Natural killer cell treated with Interleukin-12 subunit alpha and Interleukin-12 subunit beta and Interleukin-15 and Interleukin-18, amount 100 ng/mL, for 72 hours (primary cell): ENCODE measurements around the gene NWD2. TPM values are rescaled to one million over a fixed set of nuclear protein-coding genes. Genes with fewer than 3 reads are reported as not detected.

ENCODE experiments used
- ATAC-seq, 2 donors: fragments of 150-1000 bp; cut with Tn5 transposase in 1 of 2; sonication (Bioruptor Pico), chemical (Tn5 transposase) in 1 of 2; 2 replicates each; pipeline ENCODE4 v1.10.0; 2021
- DNase-seq: peaks from one replicate; pipeline ENCODE4 v3.0.0; 2022; ENCODE audit warnings: low spot score
- H3K27ac Mint-ChIP-seq, 2 donors: 1 replicate in 1 of 2; 2 replicates in 1 of 2; pipeline ENCODE4 v1.8.0; 2022; ENCODE audit warnings: mixed read lengths in 2 of 2, mild to moderate bottlenecking in 1 of 2, moderate library complexity in 1 of 2
- H3K27me3 Mint-ChIP-seq, 2 donors: 1 replicate in 1 of 2; 2 replicates in 1 of 2; pipeline ENCODE4 v1.8.0; 2022; ENCODE audit warnings: mixed read lengths in 2 of 2
- H3K36me3 Mint-ChIP-seq: one replicate; pipeline ENCODE4 v1.8.0; 2022; ENCODE audit warnings: mixed read lengths
- H3K4me1 Mint-ChIP-seq, 2 donors: 1 replicate in 1 of 2; 2 replicates in 1 of 2; pipeline ENCODE4 v1.8.0; 2022; ENCODE audit warnings: low read depth in 2 of 2, mixed read lengths in 2 of 2, mild to moderate bottlenecking in 1 of 2
- H3K4me3 Mint-ChIP-seq: one replicate; pipeline ENCODE4 v1.8.0; 2022; ENCODE audit warnings: mixed read lengths
- H3K9me3 Mint-ChIP-seq: 2 replicates; pipeline ENCODE4 v1.8.0; 2022; ENCODE audit warnings: mixed read lengths
- total RNA-seq, 2 donors: library from RNA; stranded (reverse); gene quantifications; one replicate each; pipeline ENCODE4 v1.2.3, GENCODE V29; 2022

The NWD2 gene
- total RNA-seq, 2 donors from 2014 or later = not detected

DNA sequence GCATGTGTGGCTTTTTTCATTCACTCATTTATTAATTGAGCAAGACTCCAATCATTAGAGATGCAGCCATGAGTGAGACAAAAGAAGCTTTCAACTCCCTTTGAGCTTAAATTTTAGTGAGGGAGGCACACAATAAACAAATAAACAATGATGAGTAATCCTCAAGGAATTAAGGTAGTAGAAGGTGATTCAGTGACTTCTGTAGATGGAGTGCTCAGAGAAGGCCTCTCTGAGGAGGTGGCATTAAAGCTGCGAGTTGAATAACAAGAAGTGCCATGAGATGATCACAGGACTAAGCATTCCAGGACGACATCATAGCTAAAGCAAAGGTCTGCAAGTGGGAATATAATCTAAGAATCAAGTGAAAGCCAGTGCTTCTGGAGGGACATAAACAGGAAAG is 77.6 kb downstream of the NWD2 start:
- DNase-seq (no peak), ATAC-seq (no peak)
- Mint-ChIP-seq H3K36me3 (peaks cover 4% of the 10 kb centered on the region), H3K27me3 (no peaks in the 10 kb centered on the region), H3K4me3 (no peak overlapping the region), H3K27ac (no peak overlapping the region), H3K4me1 (no peaks in the 10 kb centered on the region), H3K9me3 (peaks cover 12% of the 10 kb centered on the region)

DNA sequence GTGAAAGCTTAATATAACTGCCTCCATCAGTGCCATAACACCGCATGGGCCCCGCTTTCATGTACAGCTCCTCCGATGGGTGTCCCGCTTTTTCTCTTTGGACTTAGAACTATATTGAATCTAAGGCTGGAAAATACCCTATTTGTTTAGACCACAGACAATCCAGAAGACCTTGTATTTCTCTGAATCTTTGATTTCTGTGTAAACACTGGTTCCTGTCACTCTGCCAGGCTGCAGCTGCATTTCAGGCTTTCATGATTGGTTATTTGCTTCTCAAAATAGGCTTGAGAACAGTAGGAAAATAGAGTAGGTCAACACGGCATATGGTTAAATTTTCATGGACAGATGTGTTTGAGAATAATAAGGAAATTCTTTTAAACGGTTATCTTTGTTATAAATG is 80.0 kb downstream of the NWD2 start:
- Mint-ChIP-seq H3K27me3 (no peaks in the 10 kb centered on the region), H3K4me1 (no peaks in the 10 kb centered on the region), H3K4me3 (no peak overlapping the region), H3K36me3 (peaks cover 4% of the 10 kb centered on the region), H3K9me3 (peaks cover 23% of the 10 kb centered on the region), H3K27ac (no peak overlapping the region)
- ATAC-seq (no peak), DNase-seq (no peak)

- DNase-seq (no peak), ATAC-seq (no peak)
- Mint-ChIP-seq H3K36me3 (peaks cover 4% of the 10 kb centered on the region), H3K9me3 (peaks cover 20% of the 10 kb centered on the region), H3K27ac (no peak overlapping the region), H3K27me3 (no peaks in the 10 kb centered on the region), H3K4me1 (no peaks in the 10 kb centered on the region), H3K4me3 (no peak overlapping the region)
Measured at GRCh38 chr4:37326852-37327251, 82.3 kb downstream of the NWD2 start.

DNA sequence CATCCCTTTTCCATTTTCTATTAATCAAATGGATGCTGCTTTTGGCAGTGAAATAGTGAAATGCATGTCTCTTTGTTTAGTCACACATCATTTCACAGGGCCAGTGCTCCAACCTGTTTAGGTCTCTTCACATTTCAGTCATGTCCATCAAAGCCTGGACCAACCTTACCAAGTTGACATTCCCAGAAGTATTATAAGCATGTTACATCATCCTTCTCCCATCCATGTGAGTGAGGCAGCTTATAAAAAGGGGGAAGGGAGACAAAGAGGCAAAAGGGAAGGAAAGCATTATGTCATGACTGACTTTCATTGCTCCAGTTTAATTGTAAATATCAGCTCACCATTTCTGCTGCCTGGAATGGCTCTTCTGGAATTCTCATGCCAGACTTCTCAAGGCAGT is 94.4 kb downstream of the NWD2 start:
- H3K9me3 Mint-ChIP-seq = peaks cover 13% of the 10 kb centered on the region
- ATAC-seq (no peak), DNase-seq (no peak)
- no peaks in the 10 kb centered on the region for H3K4me1 Mint-ChIP-seq
- H3K27me3 Mint-ChIP-seq = no peaks in the 10 kb centered on the region
- H3K27ac Mint-ChIP-seq = no peak overlapping the region
- no peak overlapping the region for H3K4me3 Mint-ChIP-seq
- no peaks in the 10 kb centered on the region for H3K36me3 Mint-ChIP-seq

DNA sequence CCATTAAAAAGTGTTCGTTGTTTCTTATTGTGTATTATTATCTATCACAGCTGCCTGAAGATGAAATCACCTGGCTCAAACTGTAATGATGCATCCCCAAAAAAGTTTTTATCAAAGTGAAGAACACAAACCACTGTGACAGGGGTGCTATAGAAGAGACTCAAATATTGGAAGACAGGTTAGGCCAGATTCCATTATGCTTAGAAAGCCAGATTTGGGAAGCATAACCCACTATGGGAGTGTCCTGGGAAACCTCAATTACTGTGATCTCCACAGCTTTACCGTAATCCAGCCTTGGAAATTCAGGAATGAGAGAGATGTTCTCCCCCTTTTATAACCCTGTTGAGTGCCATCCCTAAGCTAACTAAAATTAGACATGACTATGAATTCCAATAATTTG is 114.2 kb downstream of the NWD2 start:
- Mint-ChIP-seq H3K36me3 (no peaks in the 10 kb centered on the region), H3K27ac (no peak overlapping the region), H3K27me3 (no peaks in the 10 kb centered on the region), H3K9me3 (no peaks in the 10 kb centered on the region), H3K4me1 (no peaks in the 10 kb centered on the region), H3K4me3 (no peak overlapping the region)
- DNase-seq = no peak
- no peak for ATAC-seq

DNA sequence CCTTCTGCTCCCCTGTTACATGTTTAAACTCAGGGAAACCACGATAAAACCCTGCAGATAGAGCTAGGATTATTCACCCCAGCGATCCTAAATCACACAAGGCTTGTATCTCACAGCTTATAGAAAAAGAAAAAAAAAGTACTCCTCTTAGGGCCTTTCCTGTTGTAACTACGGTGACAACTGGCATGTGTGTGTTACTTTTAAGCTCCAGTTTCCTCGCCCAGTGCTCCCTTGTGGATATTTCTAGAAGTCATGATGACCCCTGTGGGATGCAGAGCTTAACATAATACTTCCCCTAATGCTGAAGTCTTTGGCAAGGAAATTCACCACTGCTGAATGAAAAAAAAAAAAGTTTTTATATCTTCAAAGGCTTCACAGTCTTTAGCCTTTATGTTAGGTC is 114.7 kb downstream of the NWD2 start:
- Mint-ChIP-seq H3K36me3 (no peaks in the 10 kb centered on the region), H3K27ac (no peak overlapping the region), H3K4me1 (no peaks in the 10 kb centered on the region), H3K27me3 (no peaks in the 10 kb centered on the region), H3K9me3 (no peaks in the 10 kb centered on the region), H3K4me3 (no peak overlapping the region)
- no peak for ATAC-seq
- DNase-seq = no peak

DNA sequence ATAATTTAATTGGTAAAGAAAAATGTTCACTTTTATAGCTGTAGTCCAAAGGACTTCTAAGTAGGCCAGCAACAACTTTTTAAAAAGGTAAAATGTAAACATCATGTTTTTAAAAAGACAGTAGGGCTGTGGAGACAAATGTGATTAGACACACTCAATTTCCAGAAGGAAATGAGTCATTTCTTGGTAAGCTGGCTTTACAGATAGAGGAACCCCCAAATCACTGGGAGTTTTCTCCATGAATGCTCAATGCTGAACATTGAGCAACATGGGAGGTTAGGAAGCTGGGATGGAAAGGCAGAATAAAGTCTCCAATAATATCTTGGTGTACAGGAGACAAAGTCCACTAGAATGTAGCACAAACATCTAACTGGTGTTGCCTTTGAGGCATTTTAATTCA is 121.3 kb downstream of the NWD2 start:
- H3K36me3 Mint-ChIP-seq = no peaks in the 10 kb centered on the region
- ATAC-seq = no peak
- H3K27me3 Mint-ChIP-seq = peaks cover 0 to 2% of the 10 kb centered on the region in 2 donors
- no peaks in the 10 kb centered on the region for H3K9me3 Mint-ChIP-seq
- H3K4me1 Mint-ChIP-seq = no peaks in the 10 kb centered on the region
- H3K4me3 Mint-ChIP-seq = no peak overlapping the region
- H3K27ac Mint-ChIP-seq = no peak overlapping the region
- DNase-seq = no peak

DNA sequence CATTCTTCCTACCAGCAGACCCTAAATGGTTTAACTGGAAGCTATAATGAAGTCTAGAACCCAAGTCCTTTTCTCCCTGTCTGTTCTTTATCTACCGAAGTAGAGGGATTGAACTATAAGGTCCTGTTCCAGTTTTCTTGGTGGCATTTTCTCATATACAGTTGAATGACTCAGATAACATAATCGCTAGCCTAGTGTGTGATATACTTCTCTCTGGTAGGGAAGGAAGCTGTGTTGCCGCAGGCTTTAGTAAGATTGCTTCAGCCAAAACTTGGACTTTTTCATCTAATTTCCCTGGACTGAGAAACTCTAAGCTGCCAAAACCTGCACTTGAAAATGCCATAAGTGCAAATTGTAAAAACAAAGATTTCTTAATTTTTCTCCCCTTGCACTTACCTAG is 123.4 kb downstream of the NWD2 start:
- ATAC-seq = no peak
- DNase-seq = no peak
- Mint-ChIP-seq H3K27ac (no peak overlapping the region), H3K9me3 (no peaks in the 10 kb centered on the region), H3K4me3 (no peak overlapping the region), H3K36me3 (no peaks in the 10 kb centered on the region), H3K27me3 (peaks cover 0 to 2% of the 10 kb centered on the region in 2 donors), H3K4me1 (no peaks in the 10 kb centered on the region)

GRCh38 chr4:37370052-37370451 is 125.5 kb downstream of the NWD2 start:
- Mint-ChIP-seq H3K9me3 (no peaks in the 10 kb centered on the region), H3K27me3 (peaks cover 0 to 6% of the 10 kb centered on the region in 2 donors), H3K4me3 (no peak overlapping the region), H3K36me3 (no peaks in the 10 kb centered on the region), H3K4me1 (no peaks in the 10 kb centered on the region), H3K27ac (no peak overlapping the region)
- no peak for ATAC-seq
- DNase-seq = no peak

DNA sequence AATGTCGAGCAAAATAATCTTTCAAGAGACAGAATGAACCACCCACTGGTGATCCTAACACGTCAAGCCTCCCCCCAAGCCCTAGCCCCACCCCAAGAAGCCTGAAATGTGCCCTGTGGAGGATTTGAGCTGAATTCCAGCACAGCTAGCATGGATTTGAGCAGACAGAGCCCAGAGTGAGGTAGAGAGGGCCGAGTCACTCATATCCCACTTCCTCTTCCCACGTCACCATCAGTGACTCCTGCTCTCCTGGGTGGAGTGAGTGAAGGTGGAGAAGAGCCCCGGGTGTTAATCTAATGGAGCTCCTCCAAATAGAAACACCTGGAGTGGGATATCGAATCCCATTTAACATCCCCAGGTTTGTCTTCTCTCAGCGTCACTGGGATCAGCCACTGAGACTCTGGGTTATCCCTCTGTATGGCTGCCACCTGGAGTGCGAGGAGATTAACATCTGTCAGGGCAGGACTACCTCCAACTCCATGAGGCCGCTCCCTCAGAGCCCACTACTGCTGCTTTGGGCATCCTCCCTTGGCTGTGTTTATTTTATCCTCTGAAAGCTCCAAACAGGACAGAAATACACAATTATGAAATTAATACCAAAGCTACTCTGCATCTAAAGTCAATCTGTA is 136.6 kb downstream of the NWD2 start:
- H3K36me3 Mint-ChIP-seq = no peaks in the 10 kb centered on the region

DNA sequence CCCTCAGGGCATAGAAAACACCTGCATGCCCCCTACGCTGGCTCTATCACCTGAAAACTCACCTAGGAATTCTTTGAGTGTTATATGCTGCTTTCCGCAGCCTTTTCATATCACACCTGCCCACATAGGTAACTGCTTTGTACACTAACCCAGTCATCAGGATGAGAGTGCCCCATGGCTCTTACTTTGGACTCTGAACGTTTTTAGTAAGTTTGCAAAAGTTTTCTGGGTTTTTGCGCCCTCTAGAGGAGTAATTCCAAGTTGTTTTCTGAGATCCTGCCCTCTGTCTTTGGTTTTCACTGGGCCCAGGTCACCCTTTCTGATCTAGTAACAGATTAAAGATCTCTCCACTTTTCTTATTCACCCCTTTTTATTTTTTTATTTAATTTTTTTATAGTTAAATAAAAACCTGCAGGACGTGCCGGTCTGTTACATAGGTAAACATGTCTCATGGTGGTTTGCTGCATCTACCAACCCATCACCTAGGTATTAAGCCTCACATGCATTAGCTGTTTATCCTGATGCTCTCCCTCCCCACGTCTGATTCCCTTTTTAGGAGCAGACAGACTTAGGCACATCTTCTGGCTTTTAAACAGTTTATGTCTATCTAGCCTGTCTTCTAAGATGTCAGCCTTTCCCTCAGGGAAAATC is 139.2 kb downstream of the NWD2 start:
- Mint-ChIP-seq H3K27me3 (peaks cover 7% of the 10 kb centered on the region in 2 donors), H3K27ac (no peak overlapping the region), H3K4me1 (no peaks in the 10 kb centered on the region), H3K9me3 (no peaks in the 10 kb centered on the region), H3K4me3 (no peak overlapping the region), H3K36me3 (no peaks in the 10 kb centered on the region)
- ATAC-seq (no peak), DNase-seq (no peak)

More for the DNA sequence above, 136.6 kb downstream of the NWD2 start:
- peak in 1 of 2 donors; percentile 20 for ATAC-seq
- Mint-ChIP-seq H3K27me3 (peaks cover 7% of the 10 kb centered on the region in 2 donors), H3K4me3 (no peak overlapping the region), H3K9me3 (no peaks in the 10 kb centered on the region), H3K4me1 (no peaks in the 10 kb centered on the region), H3K27ac (no peak overlapping the region)
- DNase-seq = no peak

GRCh38 chr4:37385424-37385823 is 140.9 kb downstream of the NWD2 start:
- Mint-ChIP-seq H3K27me3 (peaks cover 7% of the 10 kb centered on the region in 2 donors), H3K27ac (no peak overlapping the region), H3K9me3 (no peaks in the 10 kb centered on the region), H3K4me3 (no peak overlapping the region), H3K36me3 (no peaks in the 10 kb centered on the region), H3K4me1 (no peaks in the 10 kb centered on the region)
- DNase-seq = no peak
- no peak for ATAC-seq

GRCh38 chr4:37388681-37389365 is 144.3 kb downstream of the NWD2 start:
- Mint-ChIP-seq H3K4me1 (no peaks in the 10 kb centered on the region), H3K36me3 (no peaks in the 10 kb centered on the region), H3K27ac (no peak overlapping the region), H3K4me3 (no peak overlapping the region), H3K27me3 (no peaks in the 10 kb centered on the region), H3K9me3 (no peaks in the 10 kb centered on the region)
- DNase-seq (no peak), ATAC-seq (no peak)

- H3K9me3 Mint-ChIP-seq = no peaks in the 10 kb centered on the region
- H3K36me3 Mint-ChIP-seq = no peaks in the 10 kb centered on the region
- DNase-seq (no peak), ATAC-seq (no peak)
- no peaks in the 10 kb centered on the region for H3K27me3 Mint-ChIP-seq
- no peak overlapping the region for H3K4me3 Mint-ChIP-seq
- H3K4me1 Mint-ChIP-seq = no peaks in the 10 kb centered on the region
- H3K27ac Mint-ChIP-seq = no peak overlapping the region
Measured at GRCh38 chr4:37389366-37389765, 144.8 kb downstream of the NWD2 start.
